DMS114 treated with DMSO at 0.1 percent for 48 hours (cell line): ENCODE data around the gene MPPE1.

Experiments used
- DNase-seq: peaks from one replicate; lab custom pipeline; 2025; ENCODE audit not compliant: unreplicated experiment; lab: John Stamatoyannopoulos, UW

Gene MPPE1

DNA sequence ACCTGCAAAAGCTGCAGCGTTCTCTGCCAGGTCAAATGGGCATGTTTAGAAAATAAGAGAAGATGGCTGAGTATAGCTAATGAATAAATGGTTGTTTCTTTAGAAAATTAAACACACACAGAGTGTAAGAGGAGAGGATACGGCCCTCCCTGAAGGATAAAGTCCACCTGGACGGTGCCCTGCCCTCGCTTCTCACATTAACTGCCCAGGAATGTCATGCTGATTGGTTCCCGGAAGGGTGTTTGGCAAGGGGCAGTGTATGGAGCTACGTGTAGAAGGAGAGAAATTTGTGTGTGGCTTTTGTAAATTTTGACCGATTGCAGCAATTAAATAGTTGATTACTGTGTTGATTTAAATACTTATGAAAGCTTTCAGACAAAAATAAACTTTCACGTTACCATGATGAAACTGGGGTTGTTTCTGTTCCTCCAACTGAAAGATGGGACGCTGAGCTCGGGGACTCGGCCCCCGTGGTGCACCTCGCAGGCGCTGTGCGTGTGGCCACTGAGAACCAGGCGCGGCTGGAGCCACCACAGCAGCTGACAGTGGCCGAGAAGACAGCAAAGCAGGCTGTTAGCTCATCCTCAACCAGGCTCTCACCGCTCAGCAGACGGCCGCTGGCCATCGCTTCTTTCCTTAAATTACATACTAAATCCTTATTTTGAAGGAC lies 22.7 kb downstream of the MPPE1 start:
- DNase-seq: no peak

DNA sequence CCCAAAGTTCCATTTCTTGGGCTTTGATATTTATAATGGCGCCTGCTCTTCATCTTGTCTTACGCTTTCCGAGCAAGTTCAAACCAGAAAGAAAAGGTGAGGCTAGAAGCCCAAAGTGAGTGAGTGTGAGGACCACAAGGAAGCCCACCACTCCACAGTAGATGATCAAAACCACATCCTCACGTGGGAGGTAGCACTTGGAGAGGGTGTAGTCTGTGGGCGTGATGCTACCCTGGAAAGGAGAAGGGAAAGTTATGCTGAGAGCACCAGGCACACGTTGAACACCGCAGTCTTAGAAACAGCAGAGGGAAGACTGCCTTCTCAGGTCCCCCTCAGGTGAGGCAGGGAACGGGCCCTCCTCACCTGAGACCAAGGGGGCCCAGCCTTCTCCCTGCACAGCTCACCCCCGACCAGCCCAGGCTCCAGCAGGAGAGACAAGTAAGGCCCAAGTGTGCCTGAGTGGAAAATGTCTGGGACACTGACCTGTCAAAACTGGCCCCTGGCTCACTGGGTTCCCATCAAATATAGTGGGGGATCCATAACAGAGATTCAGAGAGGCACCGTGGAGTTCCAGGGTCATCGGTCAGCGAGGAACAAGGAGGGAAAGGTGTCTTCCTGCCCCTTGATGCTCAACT lies 23.6 kb downstream of the MPPE1 start:
- no peak for DNase-seq

DNA sequence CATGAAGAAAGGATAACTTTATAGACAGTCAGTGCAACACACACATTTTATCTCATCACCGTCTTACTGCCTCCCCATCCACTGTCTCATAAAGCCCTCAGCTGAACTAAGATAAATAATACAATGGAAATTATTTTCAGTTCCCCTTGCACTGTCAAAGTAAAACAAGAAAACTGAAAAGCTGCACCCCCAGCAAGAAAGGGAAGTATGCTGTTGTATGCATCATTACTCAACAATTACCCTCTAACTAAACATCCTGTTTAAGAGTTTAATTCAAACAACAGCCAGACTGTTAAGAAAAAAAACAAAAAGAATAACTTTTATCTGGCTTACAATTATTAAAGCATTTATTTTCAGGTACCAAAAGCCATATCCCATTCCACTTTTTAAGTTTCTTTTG lies 25.0 kb downstream of the MPPE1 start:
- no peak for DNase-seq

DNA sequence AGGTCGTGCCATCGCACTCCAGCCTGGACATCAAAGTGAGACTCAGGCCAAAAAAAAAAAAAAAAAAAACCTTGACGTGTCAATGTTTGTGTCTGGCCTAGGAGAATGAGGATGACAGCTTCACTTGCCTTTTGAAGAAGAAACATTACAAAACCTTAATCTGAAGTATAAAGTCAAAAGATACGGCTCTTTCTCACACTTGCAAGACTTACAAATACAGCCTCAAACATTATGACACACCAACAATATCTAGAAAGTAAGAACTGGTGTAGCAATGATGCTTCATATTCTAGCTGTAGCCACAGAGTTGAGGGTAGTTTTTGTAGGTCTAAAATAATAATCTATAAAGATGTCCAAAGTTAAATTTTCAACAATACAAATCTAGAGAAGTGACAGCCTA lies 25.5 kb downstream of the MPPE1 start:
- no peak for DNase-seq

DNA sequence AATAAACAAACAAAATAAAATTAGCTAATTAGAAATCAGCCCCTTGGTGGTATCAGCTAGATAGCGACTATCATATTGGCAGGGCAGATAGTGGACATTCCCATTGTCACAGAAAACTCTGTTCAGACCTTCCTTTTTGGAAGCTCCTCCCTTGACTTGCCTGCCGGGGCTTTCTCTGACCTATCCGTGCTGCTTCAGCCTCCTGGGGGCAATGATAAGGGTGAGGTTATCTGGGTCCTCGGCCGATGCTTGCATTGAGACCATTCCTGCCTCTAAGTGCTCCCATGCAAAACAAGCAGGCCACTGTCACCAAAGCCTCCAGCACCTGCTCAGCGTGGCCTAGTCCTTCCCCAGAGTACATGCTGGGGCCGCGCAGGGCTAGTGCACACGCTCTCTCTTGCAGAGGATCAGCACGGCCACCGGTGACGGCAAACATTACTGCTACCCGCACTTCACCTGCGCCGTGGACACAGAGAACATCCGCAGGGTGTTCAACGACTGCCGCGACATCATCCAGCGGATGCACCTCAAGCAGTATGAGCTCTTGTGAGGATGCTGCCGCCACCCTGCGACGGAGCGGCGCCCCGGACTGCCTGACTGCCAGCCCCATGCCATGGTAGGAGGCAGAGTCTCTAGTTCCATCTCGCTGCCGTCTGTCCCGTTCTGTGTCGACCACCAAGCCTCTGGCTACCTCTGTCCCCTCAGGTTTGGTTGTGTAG lies 27.4 kb downstream of the MPPE1 start:
- DNase-seq: no peak

DNA sequence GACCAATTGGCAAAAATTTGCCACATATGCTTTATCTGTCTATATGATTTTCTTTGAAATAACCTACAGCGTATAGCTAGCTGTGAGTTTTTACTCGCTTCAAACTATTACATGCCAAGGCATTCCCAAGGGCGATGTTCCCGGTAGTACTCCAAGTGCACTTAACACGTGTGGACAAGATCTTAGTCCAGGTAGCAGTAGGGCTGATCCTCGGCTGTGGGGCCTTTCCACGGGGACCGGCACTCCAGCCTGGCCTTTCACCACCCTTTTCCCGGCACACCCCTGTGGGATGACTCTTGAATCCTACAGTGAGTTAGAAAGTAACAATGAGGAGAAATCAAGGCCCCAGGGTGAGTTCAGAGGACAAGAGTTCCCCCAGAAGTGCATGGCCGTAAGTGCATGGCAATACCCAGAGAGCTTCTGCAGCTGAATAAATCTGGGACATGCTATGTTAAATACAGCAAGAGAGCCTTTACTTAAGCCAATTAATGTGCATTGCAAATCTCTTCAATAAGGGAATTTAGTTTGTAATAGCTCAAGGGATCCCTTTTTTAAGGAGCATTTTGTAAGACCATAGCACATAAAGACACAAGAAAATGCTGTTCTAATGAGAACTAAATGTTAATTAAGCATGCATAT lies 30.5 kb downstream of the MPPE1 start:
- DNase-seq: no peak

DNA sequence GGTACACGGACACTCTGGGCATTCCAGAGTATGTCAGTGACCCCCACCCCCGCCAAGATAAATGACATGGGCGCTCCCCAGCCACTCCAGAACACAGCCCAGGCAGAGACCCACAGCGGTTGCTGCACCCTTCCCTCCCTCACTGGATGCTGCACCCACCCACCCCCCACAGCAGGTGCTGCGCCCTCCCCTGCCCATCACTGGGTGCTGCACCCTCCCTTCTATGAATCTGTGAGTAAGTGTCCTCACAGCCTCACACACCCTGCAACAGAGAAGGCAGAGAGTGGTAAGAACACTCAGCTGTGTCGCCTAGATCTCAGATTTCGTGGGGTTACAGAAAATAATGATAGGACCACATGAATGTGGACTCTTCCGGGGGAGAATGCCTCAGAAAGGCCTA lies 33.4 kb downstream of the MPPE1 start:
- DNase-seq: no peak

DNA sequence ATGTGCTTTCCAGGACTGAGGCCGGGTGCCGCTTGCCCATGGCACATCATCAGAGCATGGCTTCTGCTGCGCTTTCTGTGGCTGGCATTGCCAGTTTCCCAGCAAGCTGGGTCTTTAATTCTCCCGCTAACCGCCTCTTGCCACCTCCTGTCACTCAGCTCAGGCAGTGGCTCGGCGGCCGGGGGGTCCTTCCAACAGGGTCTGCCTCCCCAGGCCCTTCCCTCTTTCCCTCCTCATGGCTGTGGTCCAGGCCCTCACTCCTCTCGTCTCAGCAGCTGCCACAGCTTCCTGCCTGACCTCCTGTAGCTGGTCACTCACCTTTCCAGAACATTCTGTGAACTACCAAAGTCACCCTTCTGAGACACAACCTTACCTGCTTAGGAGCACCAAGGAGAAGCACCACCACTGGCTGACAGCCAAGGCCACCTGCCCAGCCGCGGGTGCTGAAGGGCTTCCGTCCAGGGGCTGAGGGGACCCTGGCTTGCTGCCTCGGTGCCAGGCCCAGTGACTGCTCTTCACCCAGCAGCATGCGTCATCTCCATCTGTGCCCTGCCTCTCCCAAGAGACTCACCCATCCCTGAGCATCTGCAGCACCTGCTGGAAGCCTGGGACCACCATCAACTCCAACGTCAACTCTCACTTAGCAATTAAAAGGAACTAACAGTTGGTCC lies 34.3 kb downstream of the MPPE1 start:
- DNase-seq: no peak

DNA sequence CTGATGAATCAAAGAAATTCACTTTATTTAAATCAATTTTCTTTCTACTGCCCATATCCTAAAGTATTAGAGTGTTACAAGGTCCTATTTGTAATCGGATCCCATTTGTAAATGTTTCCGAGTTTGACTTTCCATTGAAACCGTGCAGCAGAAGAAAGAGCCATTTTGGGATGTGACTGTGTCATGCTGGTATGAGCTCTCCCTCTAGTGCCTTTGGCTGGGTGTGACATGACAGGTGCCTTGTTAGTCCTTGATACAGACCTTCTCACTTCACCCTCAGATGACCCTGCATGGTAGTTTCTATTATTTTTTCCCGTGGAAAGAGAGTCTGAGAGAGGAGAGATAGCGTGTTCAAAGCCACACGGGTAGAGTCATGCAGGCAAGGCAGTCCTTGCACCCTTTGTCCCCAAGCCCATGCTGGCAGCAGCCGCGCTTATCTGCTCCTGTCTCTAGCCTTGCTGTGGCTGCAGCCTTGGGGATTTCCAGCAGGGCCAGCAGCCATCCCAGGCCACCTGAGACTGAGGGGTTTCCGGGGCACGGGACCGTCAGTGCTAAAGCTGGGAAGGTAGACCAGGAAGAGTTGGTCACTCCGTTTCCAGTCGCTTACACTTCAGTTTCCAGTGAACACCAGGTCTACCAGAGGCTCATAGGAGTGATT lies 35.5 kb downstream of the MPPE1 start:
- peak; percentile 5 for DNase-seq

DNA sequence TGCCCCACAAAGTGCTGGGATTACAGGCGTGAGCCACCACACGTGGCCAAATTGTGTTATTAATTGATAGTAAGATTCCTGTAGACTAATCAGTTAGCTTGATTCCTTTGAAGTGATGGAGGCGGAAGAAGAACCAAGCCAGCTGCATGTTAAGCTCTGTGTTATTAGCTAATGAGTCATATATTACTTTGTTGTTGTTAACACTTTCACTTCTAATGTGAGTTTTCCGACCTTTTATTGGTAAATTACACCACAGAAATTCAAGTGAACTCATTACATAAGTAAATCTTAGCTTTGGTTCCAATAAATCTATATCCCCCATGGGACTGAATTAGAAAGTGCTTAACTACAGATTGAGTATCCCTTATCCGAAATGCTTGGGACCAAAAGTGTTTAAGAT lies 36.6 kb downstream of the MPPE1 start:
- no peak for DNase-seq

DNA sequence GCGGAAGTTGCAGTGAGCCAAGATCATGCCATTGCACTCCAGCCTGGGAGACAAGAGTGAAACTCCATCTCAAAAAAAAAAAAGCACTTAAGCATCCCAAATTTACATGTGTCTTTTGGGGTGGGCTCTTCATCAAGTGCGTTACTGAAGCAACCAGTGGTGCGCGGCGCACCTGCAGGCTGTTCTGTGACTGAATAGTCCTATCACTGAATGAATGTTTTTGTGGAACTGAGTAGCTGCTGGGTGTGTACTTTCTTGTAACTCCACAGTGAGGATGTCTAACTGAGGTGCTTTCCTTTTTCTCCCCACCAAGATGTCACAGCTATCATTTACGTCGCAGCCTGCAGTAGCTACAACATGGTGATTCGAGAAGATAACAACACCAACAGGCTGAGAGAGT lies 39.9 kb downstream of the MPPE1 start:
- no peak for DNase-seq

DNA sequence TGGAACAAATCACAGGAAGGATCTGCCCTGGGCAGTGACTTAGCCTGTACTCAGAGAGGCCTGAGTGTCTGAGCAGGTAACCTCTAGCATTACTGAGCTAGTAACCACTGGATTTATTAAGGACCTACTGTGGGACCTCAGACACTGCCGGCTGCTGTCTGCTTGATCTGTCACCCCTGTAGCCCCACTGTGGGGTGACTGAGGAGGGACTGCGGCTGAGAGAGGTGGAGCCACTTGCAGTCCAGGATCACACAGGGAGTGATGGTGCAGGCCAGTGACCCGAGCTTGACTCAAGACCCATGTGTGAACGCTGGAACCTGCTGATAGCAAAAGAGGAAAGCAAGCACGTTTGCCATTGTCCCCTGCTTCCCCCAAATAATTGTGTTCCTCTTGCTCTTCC lies 41.4 kb downstream of the MPPE1 start:
- DNase-seq: no peak

DNA sequence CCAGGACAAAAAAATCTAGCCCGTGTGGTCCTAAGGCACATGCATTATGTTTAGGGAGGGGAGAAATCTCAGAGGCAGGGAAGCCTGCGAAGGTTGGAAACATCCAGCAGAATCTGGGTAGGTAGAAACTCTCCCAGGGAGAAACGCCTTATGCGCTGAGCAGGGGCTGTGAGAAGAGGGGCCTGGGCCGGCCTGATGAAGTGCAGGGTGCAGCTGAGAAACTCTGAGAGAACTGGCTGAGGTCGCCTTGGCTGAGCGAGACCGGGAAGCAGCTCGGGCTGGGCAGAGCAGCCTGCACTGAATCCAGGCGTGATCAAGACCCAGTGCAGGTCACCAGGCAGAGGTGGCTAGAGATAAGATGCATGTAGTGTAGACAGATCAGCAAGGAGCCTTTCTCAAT lies 41.8 kb downstream of the MPPE1 start:
- DNase-seq: no peak

DNA sequence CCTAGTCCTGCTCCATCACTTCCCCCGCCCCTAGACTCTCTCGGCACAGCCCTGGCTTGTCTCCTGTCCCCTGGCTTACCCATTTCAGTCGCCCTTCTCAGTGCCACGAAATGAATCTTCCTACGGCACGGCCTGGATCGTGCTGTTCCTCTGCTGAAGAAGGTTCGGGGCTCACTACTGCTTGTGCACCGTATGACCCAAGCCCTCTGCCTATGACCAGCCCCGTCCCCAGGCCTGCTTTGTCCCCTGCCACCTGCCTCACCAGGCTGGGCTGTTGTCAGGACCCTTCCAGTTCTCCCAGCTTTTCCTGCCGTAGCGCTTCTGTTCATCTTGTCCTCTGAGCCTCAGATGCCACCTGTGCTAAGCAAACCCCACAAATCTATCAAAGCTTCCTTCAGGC lies 43.0 kb downstream of the MPPE1 start:
- DNase-seq: no peak

DNA sequence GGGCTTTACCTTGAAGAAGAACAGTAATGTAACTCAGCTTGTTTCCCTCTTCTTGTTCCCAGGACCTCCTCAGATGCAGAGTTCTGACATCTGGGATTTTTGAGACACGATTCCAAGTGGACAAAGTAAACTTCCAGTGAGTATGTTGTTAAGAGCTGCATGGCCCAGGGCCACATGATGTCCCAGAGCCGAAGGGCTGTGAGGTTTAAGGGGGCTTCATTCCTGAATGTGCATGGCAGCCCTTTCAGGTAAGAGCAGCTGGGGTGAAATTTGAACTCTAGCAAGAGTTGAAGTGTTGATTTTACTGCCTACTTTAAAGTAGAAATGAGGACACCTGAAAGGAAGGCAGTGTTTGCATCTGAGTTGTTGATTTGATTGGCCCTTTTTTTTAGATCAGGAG lies 43.6 kb downstream of the MPPE1 start:
- no peak for DNase-seq

DNA sequence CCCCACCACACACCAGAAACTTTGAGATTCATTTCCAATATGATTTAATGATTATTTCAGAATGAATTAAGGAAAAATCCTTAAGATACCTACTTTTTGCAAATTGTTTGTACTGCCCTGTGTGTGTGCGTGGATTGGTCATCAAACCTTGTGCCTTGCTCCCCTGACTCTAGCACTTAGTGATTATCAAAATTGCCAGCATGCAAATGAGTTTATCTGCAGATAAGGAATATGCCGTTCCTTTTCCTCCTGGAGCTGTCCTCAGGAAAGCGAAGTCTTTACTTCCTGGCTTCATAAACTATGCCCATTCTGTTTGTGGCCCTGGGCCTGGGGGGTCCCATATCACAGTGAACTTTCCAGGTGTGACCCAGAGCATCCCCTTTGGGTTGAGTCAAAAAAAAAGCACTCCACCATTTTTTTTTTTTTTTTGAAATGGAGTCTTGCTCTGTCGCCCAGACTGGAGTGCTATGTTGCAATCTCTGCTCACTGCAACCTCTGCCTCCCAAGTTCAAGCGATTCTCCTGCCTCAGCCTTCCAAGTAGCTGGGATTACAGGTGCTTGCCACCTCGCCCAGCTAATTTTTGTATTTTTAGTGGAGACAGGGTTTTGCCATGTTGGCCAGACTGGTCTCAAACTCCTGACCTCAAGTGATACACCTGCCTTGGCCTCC lies 45.5 kb downstream of the MPPE1 start:
- no peak for DNase-seq

DNA sequence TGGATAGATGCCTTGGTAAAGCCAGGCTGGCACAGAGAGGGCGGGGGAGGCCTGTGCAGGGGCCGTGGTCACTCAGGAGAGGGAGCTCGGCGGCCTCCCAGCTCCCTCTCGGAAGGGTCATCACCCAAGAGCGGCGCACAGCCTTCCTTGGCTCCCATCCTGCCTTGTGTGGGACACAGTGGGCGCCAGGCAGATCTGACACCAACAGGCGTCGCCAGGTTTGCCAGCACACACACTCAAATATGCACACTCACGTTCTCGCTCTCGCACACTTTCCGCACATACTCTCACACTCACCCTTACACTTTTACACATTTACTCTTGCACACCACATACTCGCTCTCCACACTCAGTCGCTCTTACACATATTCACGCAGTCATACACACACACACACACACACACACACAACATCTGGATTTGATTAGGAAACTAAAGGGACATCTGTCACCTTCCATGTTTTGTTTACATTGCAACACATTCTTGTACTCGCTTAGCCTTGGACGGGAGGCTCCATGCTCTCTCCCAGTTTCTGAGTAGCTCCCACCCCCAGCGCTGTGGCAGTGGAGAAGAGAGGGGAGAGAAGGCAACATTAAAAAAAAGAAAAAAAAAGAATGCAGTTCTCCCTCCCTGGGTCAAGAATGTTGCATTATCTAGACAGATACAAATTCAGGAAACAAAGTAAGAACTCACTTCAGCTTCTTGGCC lies 46.4 kb downstream of the MPPE1 start:
- no peak for DNase-seq

DNA sequence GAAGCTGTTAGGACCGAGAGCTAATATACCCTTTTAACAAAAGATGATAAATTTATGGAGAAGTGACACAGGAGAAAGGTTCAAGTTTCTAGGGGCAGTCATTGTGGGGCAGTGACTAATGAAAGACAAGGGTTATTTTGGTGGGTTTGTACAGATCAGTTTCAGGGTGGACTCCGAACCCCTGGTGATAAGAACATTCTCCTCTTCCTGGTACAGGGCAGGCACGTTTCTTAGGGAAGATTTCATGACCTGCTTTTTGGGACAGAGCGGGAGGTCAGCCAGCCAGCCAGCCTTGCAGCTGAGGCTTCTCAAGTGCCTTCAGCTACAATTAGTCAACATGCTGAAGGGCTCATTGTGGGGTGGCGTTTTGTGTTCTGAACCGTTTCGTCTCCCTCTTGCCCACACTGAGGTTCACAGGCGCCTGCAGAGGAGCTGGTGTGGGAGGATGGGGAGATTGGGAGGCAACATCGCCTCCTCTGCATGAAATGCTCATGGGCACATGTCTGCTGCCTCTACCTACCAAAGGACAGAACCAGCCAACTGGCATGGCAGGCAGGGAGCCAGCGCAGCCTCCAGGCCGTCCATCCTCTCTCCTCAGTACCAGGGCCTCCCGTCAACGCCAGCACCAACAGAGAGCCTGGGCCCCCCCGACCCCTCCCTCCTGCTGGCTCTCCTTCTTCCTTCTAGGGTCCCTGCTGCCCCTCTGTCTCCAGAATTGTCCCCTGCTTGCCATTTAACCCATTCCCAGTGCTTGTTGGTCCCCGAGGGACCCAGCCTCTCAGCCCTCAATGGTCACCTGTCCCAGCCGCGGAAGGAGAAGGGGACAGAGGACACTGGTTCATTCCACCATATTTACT lies 47.3 kb downstream of the MPPE1 start:
- DNase-seq: no peak

DNA sequence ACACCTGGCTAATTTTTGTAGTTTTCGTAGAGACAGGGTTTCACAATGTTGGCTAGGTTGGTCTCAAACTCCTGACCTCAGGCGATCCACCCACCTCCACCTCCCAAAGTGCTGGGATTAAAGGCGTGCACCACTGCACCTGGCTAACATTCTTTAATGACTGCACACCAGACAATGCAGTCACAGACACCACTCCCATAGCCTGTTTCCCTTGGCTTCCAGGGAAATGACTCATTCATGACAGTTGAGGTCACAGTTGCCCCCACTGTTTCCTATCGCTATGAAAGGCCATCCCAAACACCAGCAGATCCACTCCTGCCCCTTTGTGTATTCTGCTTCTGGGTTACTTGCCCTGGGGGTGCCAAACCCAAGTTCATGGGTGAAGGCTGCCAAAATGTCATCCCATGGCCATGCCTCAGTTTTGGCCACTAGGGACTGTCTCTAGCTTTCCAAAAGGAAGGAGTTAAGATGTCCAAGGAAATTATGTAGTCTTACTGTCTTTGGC lies 48.2 kb downstream of the MPPE1 start:
- no peak for DNase-seq
